GM18909 (cell line): ENCODE data around the gene SPINT3.
"Not testable (repeated sequence)": the region's sequence is repeated elsewhere in the genome, so short reads cannot be mapped to it uniquely, and the experiment has no call there.

ENCODE experiments used
- ATAC-seq: cut with Tn5 transposase; IDR thresholded peaks from one replicate; pipeline ENCODE4 v1.9.1; 2021; ENCODE audit warnings: mild to moderate bottlenecking; ENCODE audit not compliant: unreplicated experiment, poor library complexity

SPINT3 gene

GRCh38 chr20:45503403-45503802, 12.0 kb downstream of the SPINT3 start:
- no peak for ATAC-seq

DNA sequence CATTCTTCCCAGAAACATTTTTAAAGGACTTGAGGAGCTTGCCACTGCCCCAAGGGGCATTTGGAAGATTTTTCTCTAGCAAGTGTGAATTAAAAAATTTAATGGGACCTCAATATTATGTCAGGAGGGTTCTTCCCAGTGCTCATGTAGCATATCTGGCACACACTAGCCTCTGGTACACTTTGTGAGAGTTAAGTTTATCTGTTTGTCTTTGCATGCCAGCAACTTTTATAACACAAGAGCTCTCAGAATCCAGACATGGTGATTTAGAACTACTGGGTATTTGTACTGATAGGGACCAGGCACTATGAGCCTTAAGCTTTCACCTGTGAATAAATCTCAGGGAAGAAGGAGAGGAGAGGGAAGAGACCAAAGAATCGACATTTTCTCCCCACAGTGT, 12.9 kb downstream of the SPINT3 start:
- ATAC-seq, result no peak

DNA sequence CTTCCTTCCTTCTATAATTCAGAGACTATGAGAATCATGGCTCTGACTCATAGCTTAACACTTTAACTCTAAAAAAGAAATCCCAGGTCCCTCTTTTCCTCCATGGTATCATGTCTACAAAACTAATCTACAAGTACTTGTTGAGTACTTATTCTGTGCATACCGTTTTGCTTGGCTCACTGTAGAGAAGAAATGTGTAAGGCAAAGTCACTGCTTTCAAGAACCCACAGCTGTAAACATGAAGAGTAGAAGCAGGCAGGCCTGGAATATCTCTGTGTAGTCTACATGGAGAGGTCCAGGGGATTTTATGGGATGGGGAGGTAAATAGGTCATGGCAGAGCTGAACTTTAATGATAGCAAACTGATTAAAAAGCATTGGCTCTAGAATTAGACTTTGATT, 13.8 kb downstream of the SPINT3 start:
- ATAC-seq, result no peak

DNA sequence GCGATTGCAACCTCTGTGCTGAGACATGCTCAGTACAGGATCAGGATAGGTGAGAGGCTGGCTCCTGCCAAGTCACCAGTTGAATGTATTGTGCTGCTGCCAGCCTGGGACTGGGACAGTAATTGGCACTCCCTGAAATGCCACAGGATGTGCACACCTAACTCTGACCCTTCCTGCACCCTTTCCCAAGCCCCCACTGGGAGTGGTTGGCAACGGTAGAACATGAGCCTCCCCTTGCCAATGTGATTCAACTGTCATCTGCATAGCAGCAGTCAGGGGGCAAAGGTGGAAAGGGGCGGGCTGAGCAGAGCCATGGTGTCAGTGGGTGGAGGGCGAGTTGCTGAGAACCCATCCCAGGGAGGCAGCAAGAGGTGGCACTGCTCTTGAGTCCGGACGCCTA, 15.4 kb downstream of the SPINT3 start:
- ATAC-seq, result no peak

- ATAC-seq, result no peak
Observed at GRCh38 chr20:45497971-45498494, 17.4 kb downstream of the SPINT3 start.

- no peak for ATAC-seq
Observed at GRCh38 chr20:45496166-45496565, 19.3 kb downstream of the SPINT3 start.

GRCh38 chr20:45495501-45495941, 19.9 kb downstream of the SPINT3 start:
- ATAC-seq, result no peak

- ATAC-seq, result no peak
Observed at GRCh38 chr20:45489083-45489531, 26.3 kb downstream of the SPINT3 start.

- ATAC-seq, result no peak
Observed at GRCh38 chr20:45487231-45487635, 28.2 kb downstream of the SPINT3 start.

GRCh38 chr20:45485388-45485787, 30.0 kb downstream of the SPINT3 start:
- ATAC-seq, result no peak

DNA sequence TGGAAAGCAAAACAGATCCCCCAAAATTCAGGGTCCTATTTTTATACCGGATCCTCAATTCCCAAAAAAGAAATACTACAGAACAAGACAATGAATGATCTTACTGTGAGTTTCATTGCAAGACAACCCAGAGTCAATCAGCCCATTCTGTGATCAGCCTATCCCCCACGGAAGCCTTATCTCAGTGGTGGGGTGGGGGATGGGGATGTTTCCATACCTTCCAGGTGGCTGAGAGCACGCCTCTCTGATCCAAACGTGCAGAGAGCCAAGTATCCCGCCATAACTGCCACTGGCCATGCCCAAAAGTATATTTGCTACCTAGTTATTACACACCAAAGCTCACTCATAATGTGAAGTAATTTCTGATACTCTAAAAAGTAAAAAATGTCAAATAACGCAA, 30.7 kb downstream of the SPINT3 start:
- no peak for ATAC-seq

DNA sequence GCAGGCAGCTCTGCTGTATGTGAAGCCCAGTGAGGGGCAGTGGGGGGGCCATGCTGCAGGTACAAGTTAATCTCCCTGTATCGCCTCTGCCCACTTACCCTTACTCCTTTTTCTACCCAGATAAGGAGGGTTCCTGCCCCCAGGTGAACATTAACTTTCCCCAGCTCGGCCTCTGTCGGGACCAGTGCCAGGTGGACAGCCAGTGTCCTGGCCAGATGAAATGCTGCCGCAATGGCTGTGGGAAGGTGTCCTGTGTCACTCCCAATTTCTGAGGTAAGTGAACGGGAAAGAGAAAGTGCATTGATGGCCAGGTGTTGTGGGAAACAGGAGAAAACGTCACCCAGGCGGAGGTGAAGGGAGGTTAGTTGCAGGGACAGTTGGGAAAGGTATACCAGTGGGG, 35.6 kb downstream of the SPINT3 start:
- no peak for ATAC-seq

DNA sequence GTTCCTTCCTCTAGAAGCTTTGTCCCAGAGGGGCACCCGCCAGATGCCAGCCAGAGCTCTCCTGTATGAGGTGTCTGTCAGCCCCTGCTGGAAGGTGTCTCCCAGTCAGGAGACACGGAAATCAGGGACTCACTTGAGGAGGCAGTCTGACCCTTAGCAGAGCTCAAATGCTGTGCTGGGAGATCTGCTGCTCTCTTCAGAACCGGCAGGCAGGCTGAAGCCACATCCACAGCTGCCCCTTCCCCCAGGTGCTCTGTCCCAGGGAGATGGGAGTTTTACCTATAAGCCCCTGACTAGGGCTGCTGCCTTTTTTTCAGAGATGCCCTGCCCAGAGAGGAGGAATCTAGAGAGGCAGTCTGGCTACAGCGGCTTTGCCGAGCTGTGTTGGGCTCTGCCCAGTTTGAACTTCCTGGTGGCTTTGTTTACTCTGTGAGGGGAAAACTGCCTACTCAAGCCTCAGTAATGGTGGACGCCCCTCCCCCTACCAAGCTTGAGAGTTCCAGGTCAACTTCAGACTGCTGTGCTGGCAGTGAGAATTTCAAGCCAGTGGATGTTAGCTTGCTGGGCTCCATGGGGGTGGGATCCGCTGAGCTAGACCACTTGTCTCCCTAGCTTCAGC, 37.8 kb downstream of the SPINT3 start:
- not testable (repeated sequence) for ATAC-seq

DNA sequence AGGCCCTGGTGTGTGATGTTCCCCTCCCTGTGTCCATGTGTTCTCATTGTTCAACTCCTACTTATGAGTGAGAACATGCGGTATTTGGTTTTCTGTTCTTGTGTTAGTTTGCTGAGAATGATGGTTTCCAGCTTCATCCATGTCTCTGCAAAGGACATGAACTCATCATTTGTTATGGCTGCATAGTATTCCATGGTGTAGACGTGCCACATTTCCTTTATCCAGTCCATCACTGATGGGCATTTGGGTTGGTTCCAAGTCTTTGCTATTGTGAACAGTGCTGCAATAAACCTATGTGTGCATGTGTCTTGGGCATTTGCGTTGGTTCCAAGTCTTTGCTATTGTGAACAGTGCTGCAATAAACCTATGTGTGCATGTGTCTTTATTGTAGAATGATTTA, 43.1 kb downstream of the SPINT3 start:
- not testable (repeated sequence) for ATAC-seq

- ATAC-seq, result peak; percentile 25
Observed at GRCh38 chr20:45470937-45471336, 44.5 kb downstream of the SPINT3 start.

GRCh38 chr20:45470262-45470931, 45.0 kb downstream of the SPINT3 start:
- ATAC-seq, result peak; percentile 68

DNA sequence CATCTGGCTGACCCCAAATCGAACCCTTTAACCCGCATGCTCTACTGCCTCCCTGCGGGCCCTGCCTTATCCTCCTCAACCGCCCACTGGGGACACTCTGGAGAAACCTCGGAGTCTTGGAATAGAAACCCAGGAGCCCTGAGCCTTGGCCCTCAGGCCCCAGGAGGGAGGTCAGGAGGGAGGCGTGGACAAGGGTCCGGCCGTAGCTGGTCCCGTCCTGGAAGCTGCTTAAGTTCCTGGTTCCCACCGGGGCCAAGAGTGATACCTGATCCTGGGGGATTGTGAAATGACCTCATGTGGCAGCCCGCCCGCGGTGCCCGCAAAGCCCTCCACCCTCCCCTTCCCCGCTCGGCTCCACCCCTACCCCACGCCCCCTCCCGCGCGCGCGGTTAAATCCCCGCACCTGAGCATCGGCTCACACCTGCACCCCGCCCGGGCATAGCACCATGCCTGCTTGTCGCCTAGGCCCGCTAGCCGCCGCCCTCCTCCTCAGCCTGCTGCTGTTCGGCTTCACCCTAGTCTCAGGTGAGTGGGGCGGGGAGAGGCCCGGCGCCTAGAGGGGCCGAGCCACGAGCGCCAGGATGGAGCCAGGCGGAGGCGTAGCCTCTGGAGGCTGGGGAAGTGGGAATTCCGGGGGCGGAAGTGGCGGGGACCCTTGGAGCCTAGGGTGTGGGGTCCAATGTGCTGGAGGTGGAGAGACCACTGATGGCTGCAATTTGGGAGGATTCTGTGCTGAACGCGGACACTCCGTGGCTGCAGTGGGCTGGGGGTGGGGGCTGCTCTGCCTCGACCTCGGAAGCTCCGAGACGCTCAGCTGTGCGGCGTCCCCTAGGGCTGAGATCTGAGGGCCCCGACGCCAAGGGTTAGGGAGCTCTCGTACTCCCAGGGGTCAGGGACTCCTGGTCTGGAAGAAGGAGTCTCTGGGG, 45.8 kb downstream of the SPINT3 start, which contains the start of gene WFDC2:
TSS of gene WFDC2 (plus strand) at position 418 of the 926 bp plus-strand sequence. CDS start at position 447, 29 bp downstream.
- no peak for ATAC-seq

DNA sequence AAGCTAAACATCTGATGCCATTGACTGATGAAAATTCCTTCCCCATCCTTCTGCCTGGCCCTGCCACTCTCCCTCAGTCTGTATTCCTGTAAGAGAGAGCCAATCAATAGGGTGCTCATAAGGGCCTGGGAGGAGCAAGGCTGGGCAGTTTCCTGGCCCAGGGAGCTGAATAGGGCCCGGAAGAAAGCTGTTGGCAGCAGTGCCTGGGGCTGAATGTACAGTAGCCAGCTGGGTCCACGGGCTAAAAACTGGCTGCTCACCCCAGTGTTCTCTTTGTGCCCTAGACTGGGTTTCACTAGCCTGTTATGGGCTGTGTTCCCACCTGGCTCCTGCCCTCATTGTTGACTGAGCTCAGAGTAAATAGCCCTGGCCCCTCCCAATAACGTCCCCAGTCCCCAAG, 47.6 kb downstream of the SPINT3 start:
- ATAC-seq, result no peak

GRCh38 chr20:45467172-45467571, 48.2 kb downstream of the SPINT3 start:
- no peak for ATAC-seq

DNA sequence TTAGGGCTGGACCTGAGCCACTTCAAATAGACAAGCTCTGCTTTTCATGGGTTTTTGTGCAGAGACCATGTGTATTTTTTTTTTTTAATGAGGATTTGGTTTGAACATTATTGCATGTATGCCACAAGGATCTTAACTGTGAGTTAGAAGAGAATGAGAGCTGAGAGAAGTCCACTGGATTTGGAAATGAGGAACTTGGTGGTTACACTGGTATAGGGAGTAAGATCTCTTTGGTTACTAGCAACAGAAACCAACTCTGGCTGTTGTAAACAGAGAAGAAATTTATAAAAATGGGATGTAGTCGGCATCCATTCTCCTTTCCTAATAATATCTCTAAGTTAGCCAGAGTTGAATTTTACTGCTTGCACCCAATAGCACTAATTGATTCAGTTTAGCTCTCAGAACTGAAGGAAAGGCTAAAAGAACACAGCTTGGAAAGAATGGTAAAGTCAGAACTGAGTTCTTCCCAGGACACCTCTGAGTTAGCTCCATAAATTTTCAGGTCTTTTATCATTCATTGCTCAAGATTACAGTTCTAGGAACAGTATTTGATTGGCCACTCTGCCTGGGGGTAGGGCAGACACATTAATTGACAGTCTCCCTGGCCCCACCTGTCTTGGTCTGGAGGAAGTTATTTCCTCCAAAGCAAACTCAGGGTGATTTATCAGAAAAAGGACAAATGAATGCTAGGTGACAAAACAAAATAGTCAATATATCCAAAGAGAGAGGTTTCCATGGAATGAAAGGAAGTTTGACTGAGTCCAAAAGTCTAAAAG, 49.7 kb downstream of the SPINT3 start:
- ATAC-seq, result no peak
